NCI-H2196 (cell line): ENCODE data around the gene CLTC.

Experiments
- DNase-seq: peaks from one replicate; lab custom pipeline; 2025; ENCODE audit not compliant: unreplicated experiment; lab: John Stamatoyannopoulos, UW

CLTC gene

GRCh38 chr17:59678918-59679317 is 59.2 kb downstream of the CLTC start:
- DNase-seq = no peak

GRCh38 chr17:59680314-59680713 is 60.6 kb downstream of the CLTC start:
- DNase-seq = no peak

- no peak for DNase-seq
Observed at GRCh38 chr17:59683283-59683682, 63.6 kb downstream of the CLTC start.

- no peak for DNase-seq
Observed at GRCh38 chr17:59684967-59685366, 65.3 kb downstream of the CLTC start.

GRCh38 chr17:59688008-59688407 is 68.3 kb downstream of the CLTC start:
- DNase-seq = no peak

GRCh38 chr17:59688496-59688895 is 68.8 kb downstream of the CLTC start:
- no peak for DNase-seq

GRCh38 chr17:59693582-59693981 is 73.9 kb downstream of the CLTC start:
- DNase-seq = no peak

GRCh38 chr17:59694344-59694743 is 74.6 kb downstream of the CLTC start:
- no peak for DNase-seq

GRCh38 chr17:59695945-59696681 is 76.4 kb downstream of the CLTC start:
- DNase-seq = no peak

GRCh38 chr17:59696682-59697277 is 77.1 kb downstream of the CLTC start:
- no peak for DNase-seq

GRCh38 chr17:59698143-59698542 is 78.4 kb downstream of the CLTC start:
- no peak for DNase-seq

GRCh38 chr17:59699218-59699617 is 79.5 kb downstream of the CLTC start:
- no peak for DNase-seq

GRCh38 chr17:59699786-59700185 is 80.1 kb downstream of the CLTC start:
- no peak for DNase-seq

GRCh38 chr17:59702304-59702703 is 82.6 kb downstream of the CLTC start:
- DNase-seq = no peak

GRCh38 chr17:59707149-59707970 is 87.7 kb downstream of the CLTC start, which contains the start of the genes PTRH2 and VMP1:
Gene PTRH2 (minus strand): TSS chr17:59707430. CDS start chr17:59697978, 9,452 bp downstream.
Gene VMP1 (plus strand): TSS chr17:59707654. CDS start chr17:59731447, 23,793 bp downstream.
- DNase-seq = peak; percentile 99

- no peak for DNase-seq
Observed at GRCh38 chr17:59707971-59708430, 88.3 kb downstream of the CLTC start.

- DNase-seq = no peak
Observed at GRCh38 chr17:59711936-59712335, 92.2 kb downstream of the CLTC start.

- no peak for DNase-seq
Observed at GRCh38 chr17:59712862-59713261, 93.2 kb downstream of the CLTC start.

- no peak for DNase-seq
Observed at GRCh38 chr17:59714255-59714654, 94.6 kb downstream of the CLTC start.

GRCh38 chr17:59716427-59716826 is 96.7 kb downstream of the CLTC start:
- DNase-seq = no peak

- DNase-seq = no peak
Observed at GRCh38 chr17:59719526-59719925, 99.8 kb downstream of the CLTC start.

- DNase-seq = no peak
Observed at GRCh38 chr17:59722623-59723022, 102.9 kb downstream of the CLTC start.
